Astrocyte of the spinal cord (primary cell): ENCODE data around the gene NRF1.
"Not testable (repeated sequence)": the region's sequence is repeated elsewhere in the genome, so short reads cannot be mapped to it uniquely, and the experiment has no call there.

ENCODE experiments used
- DNase-seq: peaks from one replicate; pipeline ENCODE4 v3.0.0; 2011; ENCODE audit warnings: low read depth, low spot score
- H3K4me3 ChIP-seq: 2 replicates; pipeline ENCODE4 v1.5.1; 2011; ENCODE audit warnings: low read depth, mild to moderate bottlenecking, low read length, moderate library complexity
- CTCF ChIP-seq: IDR thresholded peaks from 2 replicates; pipeline ENCODE4 v1.5.1; 2012; ENCODE audit warnings: low read depth, mild to moderate bottlenecking, low read length, inconsistent platforms
- in situ Hi-C: cut with HindIII; loops from 2 replicates; pipeline ENCODE4 v1.10.0; 2017; ENCODE audit warnings: low sequenced_read_pairs

Gene NRF1

GRCh38 chr7:129572205-129572604 lies 39.3 kb upstream of the NRF1 start:
- TF ChIP-seq CTCF, result no peak
- in situ Hi-C loops, result no loop called here
- DNase-seq, result no peak
- H3K4me3 ChIP-seq, result no peak overlapping the region

GRCh38 chr7:129574487-129574886 lies 37.0 kb upstream of the NRF1 start:
- no peak overlapping the region for H3K4me3 ChIP-seq
- DNase-seq, result peak; percentile 84
- in situ Hi-C loops, result no loop called here
- TF ChIP-seq CTCF, result no peak

GRCh38 chr7:129575699-129576098 lies 35.8 kb upstream of the NRF1 start:
- in situ Hi-C loops, result no loop called here
- DNase-seq, result no peak
- H3K4me3 ChIP-seq, result no peak overlapping the region
- TF ChIP-seq CTCF, result no peak

DNA sequence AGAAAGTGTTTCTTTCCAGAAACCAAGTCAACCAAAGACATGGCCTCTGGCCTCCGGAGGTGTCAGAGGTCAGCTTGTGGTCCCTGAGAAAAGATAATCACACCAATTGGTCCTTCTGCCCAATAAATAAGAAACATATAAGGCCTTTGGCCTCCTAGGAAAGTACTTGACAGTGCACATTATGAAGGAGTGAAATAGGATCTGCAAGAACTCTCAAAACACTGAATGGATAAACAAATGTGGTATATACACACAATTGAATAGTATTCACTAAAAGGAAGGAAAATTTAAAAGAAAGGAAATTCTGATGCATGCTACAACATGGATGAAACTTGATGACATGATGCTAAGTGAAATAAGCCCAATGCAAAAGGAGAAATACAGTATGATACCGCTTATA lies 35.4 kb upstream of the NRF1 start:
- TF ChIP-seq CTCF, result no peak
- in situ Hi-C loops, result no loop called here
- DNase-seq, result no peak
- H3K4me3 ChIP-seq, result no peak overlapping the region

- in situ Hi-C loops, result no loop called here
These were observed 32.7 kb upstream of the NRF1 start for GRCh38 chr7:129578829-129579228.

GRCh38 chr7:129586179-129586578 lies 25.3 kb upstream of the NRF1 start:
- H3K4me3 ChIP-seq, DNase-seq, in situ Hi-C loops: not testable (repeated sequence)

More at GRCh38 chr7:129578829-129579228, 32.7 kb upstream of the NRF1 start:
- DNase-seq, result no peak
- H3K4me3 ChIP-seq, result no peak overlapping the region
- no peak for TF ChIP-seq CTCF

DNA sequence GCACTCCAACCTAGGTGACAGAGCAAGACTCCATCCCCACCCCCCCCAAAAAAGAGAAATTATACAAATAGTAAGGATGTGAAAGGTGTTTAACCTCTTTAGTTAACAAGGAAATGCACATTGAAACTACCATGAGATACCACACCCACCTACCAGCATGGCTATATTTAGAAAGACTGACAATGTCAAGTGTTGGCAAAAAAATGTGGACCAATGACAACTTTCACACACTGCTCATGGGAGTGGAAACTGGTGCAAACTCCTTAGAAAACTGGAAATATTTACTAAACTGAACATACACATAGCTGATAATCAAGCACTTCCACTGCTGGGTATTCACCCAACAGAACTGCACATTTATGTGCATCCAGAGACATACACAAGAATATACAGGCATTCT lies 23.3 kb upstream of the NRF1 start:
- TF ChIP-seq CTCF, result no peak
- H3K4me3 ChIP-seq, result no peak overlapping the region
- no peak for DNase-seq
- in situ Hi-C loops, result no loop called here
